ENCODE measurements around the gene OR8D2. TPM values are rescaled to one million over a fixed set of nuclear protein-coding genes. Genes with fewer than 3 reads are reported as not detected.

Gene OR8D2
- not detected in 2 replicates for total RNA-seq

GRCh38 chr11:124320097-124320496, at the start of gene OR8D2:
TSS of gene OR8D2 (minus strand) at chr11:124320197. CDS start at chr11:124320197, 0 bp downstream.

GRCh38 chr11:124313849-124314248, 6.1 kb downstream of the OR8D2 start, which contains the start of gene OR8D1:
TSS of gene OR8D1 (minus strand) at chr11:124313949. CDS start at chr11:124310766, 3,183 bp downstream.

Other genes with a start within 250 kb of the OR8D2 start
- gene VWA5A, start 204.7 kb downstream of the OR8D2 start, total RNA-seq, result 18.4 and 21.8 TPM in 2 replicates
- gene OR10D3, start 136.9 kb downstream of the OR8D2 start, total RNA-seq, result not detected in 2 replicates
- gene OR8G1, start 79.1 kb downstream of the OR8D2 start, total RNA-seq, result not detected in 2 replicates
- gene OR8G5, start 63.8 kb downstream of the OR8D2 start, total RNA-seq, result not detected in 2 replicates
- gene OR8D1, start 6.2 kb downstream of the OR8D2 start, total RNA-seq, result not detected in 2 replicates
- not detected in 2 replicates for gene OR8B2, start 64.3 kb upstream of the OR8D2 start, total RNA-seq
- gene OR8B3, start 78.8 kb upstream of the OR8D2 start, total RNA-seq, result not detected in 2 replicates
- not detected in 2 replicates for gene OR8B4, start 104.7 kb upstream of the OR8D2 start, total RNA-seq
- gene OR8B8, start 125.5 kb upstream of the OR8D2 start, total RNA-seq, result not detected in 2 replicates
- not detected in 2 replicates for gene OR8B12, start 223.5 kb upstream of the OR8D2 start, total RNA-seq
- gene OR8A1, start 249.8 kb upstream of the OR8D2 start, total RNA-seq, result not detected in 2 replicates